ENCODE results near the gene AUTS2. TPM values are rescaled to one million over a fixed set of nuclear protein-coding genes. Genes with fewer than 3 reads are reported as not detected.

AUTS2 gene
- total and polyA plus RNA-seq, 9 of the 15 experiments (the other 6 are each of a cell fraction or from before 2014, with no cell fraction given), result 0.58 TPM; not detected in 8

DNA sequence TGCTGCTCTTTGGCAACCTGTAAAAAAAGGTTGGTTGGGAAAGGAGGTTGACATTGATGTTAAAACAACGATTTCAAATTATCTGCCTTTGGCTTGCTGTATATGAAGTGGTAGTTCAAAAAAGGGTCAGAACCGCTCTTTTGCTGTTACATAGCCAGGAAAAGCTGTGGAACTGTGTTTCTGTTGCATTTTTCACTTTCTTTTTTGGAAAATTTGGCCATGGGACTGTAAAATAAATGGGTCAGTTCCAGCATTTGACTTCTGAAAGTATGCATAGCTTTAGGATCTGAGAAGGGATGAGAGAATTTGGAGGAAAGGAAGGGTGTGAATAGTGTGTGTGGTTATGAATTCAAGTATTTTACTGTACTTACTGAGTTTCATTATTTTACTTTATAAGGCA is 7.3 kb downstream of the AUTS2 start:
- H3K4me1 ChIP-seq (replicated peaks in 1 of 2; ENCODE audit: control insufficient read depth in 2 of 2, insufficient read depth in 2 of 2, low read length in 2 of 2), result no peaks in the 10 kb centered on the region
- H4K20me1 ChIP-seq (replicated peaks; ENCODE audit: control insufficient read depth, insufficient read depth, low read length), result no peaks in the 10 kb centered on the region
- no peak overlapping the region for H3K4me2 ChIP-seq (ENCODE audit: insufficient read depth, low read length)
- WGBS (ENCODE audit: insufficient coverage, low coverage, missing lambda C conversion rate), result 0% methylated on average over 2 of the region's 2 CpGs
- DNase-seq (ENCODE audit: extremely low read depth in 1 of 4, low spot score in 3 of 4), result no peak
- in situ Hi-C loops (cut with MboI) (no loop called here), intact Hi-C loops (cut with micrococcal nuclease) (no loop called here)
- no peak overlapping the region for H3K9ac ChIP-seq (ENCODE audit: insufficient read depth in 1 of 2, low read depth in 2 of 2, low read length in 2 of 2)
- TF ChIP-seq ZKSCAN8 (CRISPR knock-in tag; IDR thresholded peaks at IDR 0.05) (no peak), EGR1 (conservative IDR thresholded peaks at IDR 0.05) (no peak), NFIX (CRISPR knock-in tag; IDR thresholded peaks at IDR 0.05; ENCODE audit: low read depth) (no peak), ZNF778 (CRISPR knock-in tag; IDR thresholded peaks at IDR 0.05) (no peak), ZNF24 (IDR thresholded peaks at IDR 0.05) (no peak), GTF2F1 (IDR thresholded peaks at IDR 0.05; ENCODE audit: low read depth, low read length) (no peak), SRSF1 (IDR thresholded peaks at IDR 0.05; ENCODE audit: low read depth, low read length) (no peak), ADNP (tag; IDR thresholded peaks at IDR 0.05) (no peak), TAF7 (tag; IDR thresholded peaks at IDR 0.05) (no peak), SMARCC2 (IDR thresholded peaks at IDR 0.05; ENCODE audit: low read depth) (no peak), NR4A1 (CRISPR knock-in tag; IDR thresholded peaks at IDR 0.05) (no peak), NR4A1 (tag; IDR thresholded peaks at IDR 0.05) (no peak), KDM1A (IDR thresholded peaks at IDR 0.05) (no peak), MAX (CRISPR knock-in tag; IDR thresholded peaks at IDR 0.05) (no peak), ELK3 (CRISPR knock-in tag; IDR thresholded peaks at IDR 0.05) (no peak), TEAD1 (CRISPR knock-in tag; IDR thresholded peaks at IDR 0.05) (no peak), ZNF324 (CRISPR knock-in tag; IDR thresholded peaks at IDR 0.05) (no peak)
- TF ChIP-seq, protein P1, sequence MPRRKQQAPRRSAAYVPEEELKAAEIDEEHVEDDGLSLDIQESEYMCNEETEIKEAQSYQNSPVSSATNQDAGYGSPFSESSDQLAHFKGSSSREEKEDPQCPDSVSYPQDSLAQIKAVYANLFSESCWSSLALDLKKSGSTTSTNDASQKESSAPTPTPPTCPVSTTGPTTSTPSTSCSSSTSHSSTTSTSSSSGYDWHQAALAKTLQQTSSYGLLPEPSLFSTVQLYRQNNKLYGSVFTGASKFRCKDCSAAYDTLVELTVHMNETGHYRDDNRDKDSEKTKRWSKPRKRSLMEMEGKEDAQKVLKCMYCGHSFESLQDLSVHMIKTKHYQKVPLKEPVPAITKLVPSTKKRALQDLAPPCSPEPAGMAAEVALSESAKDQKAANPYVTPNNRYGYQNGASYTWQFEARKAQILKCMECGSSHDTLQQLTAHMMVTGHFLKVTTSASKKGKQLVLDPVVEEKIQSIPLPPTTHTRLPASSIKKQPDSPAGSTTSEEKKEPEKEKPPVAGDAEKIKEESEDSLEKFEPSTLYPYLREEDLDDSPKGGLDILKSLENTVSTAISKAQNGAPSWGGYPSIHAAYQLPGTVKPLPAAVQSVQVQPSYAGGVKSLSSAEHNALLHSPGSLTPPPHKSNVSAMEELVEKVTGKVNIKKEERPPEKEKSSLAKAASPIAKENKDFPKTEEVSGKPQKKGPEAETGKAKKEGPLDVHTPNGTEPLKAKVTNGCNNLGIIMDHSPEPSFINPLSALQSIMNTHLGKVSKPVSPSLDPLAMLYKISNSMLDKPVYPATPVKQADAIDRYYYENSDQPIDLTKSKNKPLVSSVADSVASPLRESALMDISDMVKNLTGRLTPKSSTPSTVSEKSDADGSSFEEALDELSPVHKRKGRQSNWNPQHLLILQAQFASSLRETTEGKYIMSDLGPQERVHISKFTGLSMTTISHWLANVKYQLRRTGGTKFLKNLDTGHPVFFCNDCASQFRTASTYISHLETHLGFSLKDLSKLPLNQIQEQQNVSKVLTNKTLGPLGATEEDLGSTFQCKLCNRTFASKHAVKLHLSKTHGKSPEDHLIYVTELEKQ (CRISPR knock-in tag; IDR thresholded peaks at IDR 0.05), result no peak
- no peaks in the 10 kb centered on the region; a peak in 2 of 5 replicates for H3K27me3 ChIP-seq (ENCODE audit: control insufficient read depth in 2 of 2, insufficient read depth in 2 of 2, low read length in 2 of 2)
- H3K9me3 ChIP-seq (replicated peaks; ENCODE audit: control insufficient read depth, insufficient read depth, low read depth, low read length), result no peaks in the 10 kb centered on the region
- no peak overlapping the region for H3K4me3 ChIP-seq
- ChIA-PET CTCF (ENCODE audit: low intra/inter-chr PET ratio) (no interaction called here), POLR2A (no interaction called here)
- no peaks in the 10 kb centered on the region for H3K36me3 ChIP-seq (ENCODE audit: control insufficient read depth, insufficient read depth, low read length)
- ATAC-seq, result no peak
- FAIRE-seq, result no peak
- no peak overlapping the region for H3K27ac ChIP-seq (ENCODE audit: extremely low read depth, low read depth, low read length)
- H3K9me1 ChIP-seq (ENCODE audit: control insufficient read depth, insufficient read depth, low read length), result no peaks in the 10 kb centered on the region
- H2AFZ ChIP-seq (ENCODE audit: low read depth, low read length), result no peak overlapping the region
- H3K79me2 ChIP-seq (ENCODE audit: control insufficient read depth, insufficient read depth, low read length), result no peaks in the 10 kb centered on the region
- no TSS peak for BruUV-seq (replicated peaks)
